Gastroesophageal sphincter (tissue), 3 donors: ENCODE data around the gene UNC13D.

Source experiments
- POLR2A ChIP-seq, 2 donors: fragments of 450-650 bp; IDR thresholded peaks; one replicate each; pipeline ENCODE4 v1.6.1; 2017; ENCODE audit warnings: antibody characterized with exemption in 2 of 2, mild to moderate bottlenecking in 2 of 2, moderate library complexity in 1 of 2
- TF ChIP-seq, protein P1 (sequence below), 4 experiments: fragments of 200-600 bp in 2 of 4; fragments of 450-650 bp in 2 of 4; sonication (generic) in 1 of 4; IDR thresholded peaks; one replicate each; pipeline ENCODE4 v1.5.1; 2017 to 2019; ENCODE audit warnings: antibody characterized with exemption in 4 of 4, mild to moderate bottlenecking in 2 of 4, moderate library complexity in 2 of 4

DNA sequence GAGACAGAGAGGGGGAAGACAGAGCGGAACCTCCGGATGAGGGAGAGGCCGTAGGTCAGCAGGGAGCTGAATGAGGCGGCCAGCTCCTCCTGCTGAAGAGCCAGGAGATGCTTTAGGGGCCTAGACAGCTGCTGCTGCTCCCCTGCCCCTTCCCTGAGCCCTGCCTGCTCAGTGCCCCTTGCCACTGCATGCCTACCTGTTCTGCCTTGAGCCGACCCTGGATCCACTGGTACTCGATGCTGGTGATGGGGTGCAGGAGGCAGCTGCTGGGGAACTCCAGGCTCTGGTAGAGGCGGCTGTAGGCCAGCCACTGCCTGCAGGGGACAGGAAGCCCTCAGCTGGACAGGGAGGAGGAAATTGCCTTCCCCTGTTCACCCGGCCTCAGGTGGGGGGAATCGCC, 7.6 kb downstream of the UNC13D start:
- TF ChIP-seq, protein P1, sequence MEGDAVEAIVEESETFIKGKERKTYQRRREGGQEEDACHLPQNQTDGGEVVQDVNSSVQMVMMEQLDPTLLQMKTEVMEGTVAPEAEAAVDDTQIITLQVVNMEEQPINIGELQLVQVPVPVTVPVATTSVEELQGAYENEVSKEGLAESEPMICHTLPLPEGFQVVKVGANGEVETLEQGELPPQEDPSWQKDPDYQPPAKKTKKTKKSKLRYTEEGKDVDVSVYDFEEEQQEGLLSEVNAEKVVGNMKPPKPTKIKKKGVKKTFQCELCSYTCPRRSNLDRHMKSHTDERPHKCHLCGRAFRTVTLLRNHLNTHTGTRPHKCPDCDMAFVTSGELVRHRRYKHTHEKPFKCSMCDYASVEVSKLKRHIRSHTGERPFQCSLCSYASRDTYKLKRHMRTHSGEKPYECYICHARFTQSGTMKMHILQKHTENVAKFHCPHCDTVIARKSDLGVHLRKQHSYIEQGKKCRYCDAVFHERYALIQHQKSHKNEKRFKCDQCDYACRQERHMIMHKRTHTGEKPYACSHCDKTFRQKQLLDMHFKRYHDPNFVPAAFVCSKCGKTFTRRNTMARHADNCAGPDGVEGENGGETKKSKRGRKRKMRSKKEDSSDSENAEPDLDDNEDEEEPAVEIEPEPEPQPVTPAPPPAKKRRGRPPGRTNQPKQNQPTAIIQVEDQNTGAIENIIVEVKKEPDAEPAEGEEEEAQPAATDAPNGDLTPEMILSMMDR (IDR thresholded peaks at IDR 0.05): no peak
- no peak for TF ChIP-seq POLR2A (IDR thresholded peaks at IDR 0.05)
